DMS114 treated with DMSO at 0.1 percent for 48 hours (cell line): ENCODE data around the gene ADAMTS17.

Experiments used
- DNase-seq: peaks from one replicate; lab custom pipeline; 2025; ENCODE audit not compliant: unreplicated experiment; lab: John Stamatoyannopoulos, UW

The ADAMTS17 gene

DNA sequence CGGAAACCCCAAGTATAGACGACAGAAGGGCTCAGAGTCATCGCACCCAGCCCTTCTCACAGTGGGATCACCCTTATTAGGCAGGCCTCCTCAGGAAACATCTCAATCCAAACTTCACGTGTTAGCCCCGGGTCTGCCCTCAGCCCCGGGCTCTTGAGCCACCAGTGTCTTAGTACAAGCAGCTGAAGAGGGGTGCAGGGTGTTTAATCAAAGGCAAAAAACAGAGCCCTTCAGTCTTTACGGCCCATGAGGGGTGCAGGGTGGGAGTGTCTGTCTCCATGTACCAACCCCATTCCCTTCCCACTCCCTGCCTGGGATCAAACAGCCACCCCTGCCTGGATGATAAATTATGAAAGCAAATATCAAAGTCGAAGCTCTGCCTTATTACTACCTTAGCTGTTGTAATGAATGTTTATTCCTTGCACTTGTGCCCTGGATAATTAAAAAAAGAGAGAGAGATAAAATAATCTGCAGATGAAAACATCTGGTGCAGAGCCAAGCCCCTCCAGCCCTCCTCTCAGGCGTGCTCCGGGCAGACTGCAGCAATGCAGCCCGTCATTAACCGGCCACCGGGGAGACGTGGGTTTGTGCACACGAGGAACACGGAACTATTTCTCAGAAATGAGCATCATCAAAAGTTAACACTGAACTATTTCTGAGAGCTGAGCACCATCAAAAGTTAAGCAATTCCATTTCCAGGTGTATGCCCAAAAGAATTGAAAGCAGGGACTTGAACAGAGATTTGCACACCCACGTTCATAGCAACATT is 64.5 kb downstream of the ADAMTS17 start:
- DNase-seq = no peak

DNA sequence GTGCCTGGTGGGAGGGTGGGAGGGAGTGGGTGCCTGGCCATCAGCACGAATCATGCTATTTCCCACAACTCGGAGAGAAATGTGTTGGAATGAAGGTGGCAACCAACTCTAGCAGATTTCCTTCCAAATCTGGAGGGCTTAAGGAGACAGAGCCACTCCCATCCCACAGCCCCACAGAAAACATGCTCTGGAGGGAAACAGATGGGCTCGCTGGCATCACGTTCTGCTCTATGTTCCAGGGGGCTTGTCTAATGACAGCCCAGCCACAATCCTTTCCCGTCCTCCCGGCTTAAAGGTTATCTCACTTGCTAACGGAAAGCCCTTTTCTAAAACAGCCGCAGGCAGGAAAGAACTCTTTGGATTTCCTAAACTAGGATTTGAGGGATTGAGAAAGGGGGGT is 65.3 kb downstream of the ADAMTS17 start:
- DNase-seq = no peak

DNA sequence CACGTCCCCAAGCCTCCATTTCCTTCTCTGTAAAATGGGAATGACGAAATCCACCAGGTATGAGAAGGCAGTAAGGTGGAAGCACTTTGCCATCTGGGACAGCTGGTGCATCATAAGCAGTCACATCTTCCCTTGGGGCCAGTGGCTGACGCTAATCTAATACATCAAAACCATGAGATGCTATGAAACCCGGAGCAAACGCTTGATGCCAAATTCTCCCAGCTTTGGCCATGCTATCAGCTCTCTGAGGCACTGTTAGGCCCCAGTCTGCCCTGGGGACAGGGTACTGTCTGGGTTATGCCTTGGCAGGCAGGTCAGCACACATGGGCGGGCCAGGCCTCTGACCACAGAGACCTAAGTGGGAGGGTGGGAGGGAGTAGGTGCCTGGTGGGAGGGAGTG is 66.1 kb downstream of the ADAMTS17 start:
- DNase-seq = no peak

DNA sequence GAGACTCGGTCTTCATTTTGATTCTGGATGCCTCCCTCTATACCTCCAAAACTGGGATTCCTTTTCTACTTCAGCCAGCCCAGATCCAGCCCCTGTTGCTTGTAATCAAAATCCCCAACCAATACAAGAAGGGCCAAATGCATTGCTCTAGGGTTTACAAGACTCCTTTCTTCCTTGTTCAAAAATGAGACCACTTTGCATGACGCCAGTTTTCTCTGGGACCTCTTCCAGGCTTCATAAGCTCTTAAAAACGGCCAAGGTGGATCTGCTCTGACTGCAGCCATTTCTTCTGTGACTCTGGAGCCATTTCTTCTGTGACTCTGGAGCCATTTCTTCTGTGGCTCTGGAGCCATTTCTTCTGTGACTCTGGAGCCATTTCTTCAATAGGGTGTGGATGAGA is 71.9 kb downstream of the ADAMTS17 start:
- no peak for DNase-seq

DNA sequence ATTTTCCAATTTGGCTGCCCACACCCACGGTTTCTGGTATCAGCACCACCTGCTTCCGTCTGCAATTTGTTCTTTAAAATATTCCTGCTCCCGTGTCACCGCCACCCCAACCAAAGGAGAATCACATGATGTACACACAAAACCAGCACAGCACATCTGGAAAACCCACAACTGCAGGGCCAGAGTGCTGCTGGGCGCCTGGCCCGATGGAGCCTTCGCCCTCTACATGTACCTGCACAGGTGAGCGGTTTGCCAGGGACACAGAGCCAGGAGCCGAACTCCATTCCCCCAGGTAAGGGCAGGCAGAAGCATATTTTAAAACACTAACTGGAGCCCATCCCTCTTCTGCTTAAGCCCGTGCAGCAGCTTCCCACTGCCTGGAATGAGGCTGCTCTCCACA is 75.6 kb downstream of the ADAMTS17 start:
- DNase-seq = no peak

DNA sequence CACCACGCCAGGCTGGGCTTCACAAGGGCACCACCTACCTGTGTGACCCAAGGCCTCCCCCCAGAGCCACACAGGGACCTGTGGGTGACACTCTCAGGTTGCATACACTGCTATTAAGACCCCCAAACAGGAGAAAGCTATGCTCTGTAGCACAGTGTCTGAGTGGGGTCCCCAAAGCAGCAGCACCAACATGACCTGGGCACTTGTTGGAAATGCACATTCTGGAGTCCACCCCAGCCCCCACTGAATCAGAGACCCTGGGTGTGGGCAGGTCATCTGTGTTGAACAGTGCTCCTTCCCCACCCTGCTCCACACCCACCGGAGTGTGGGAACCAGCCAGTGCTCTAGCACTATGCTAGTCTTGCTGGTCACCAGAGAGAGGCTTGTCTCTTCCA is 76.1 kb downstream of the ADAMTS17 start:
- no peak for DNase-seq

DNA sequence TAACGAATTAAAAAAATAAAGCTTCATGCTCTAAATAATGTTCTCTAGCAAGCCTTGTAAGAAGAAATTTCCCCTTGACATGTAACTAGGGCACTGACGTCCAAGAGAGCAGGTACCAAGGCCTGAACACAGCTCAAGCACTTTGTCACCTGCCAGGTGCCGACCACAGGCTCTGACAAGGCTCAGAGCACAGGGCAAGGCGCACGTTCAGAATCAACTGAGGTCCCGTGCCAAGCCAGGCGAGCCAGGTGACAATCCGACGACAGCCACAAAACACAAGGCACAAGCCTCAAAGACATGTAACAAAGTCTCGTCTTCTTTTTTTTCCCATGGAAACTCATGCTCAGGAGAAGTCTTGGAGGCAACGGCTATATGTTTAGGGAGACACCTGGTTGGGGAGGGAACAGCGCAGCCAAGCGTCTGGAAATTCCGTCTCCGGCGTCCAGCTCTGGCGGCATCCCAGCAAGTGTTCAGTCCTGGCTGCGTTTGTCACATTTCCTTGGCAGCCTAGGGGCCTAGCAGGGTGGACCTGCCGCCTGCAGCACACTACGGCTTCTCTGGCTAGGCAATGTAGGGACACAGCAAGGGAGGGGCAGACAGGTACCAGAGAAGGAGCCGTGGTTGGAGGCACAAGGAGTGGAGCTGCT is 76.7 kb downstream of the ADAMTS17 start:
- no peak for DNase-seq

DNA sequence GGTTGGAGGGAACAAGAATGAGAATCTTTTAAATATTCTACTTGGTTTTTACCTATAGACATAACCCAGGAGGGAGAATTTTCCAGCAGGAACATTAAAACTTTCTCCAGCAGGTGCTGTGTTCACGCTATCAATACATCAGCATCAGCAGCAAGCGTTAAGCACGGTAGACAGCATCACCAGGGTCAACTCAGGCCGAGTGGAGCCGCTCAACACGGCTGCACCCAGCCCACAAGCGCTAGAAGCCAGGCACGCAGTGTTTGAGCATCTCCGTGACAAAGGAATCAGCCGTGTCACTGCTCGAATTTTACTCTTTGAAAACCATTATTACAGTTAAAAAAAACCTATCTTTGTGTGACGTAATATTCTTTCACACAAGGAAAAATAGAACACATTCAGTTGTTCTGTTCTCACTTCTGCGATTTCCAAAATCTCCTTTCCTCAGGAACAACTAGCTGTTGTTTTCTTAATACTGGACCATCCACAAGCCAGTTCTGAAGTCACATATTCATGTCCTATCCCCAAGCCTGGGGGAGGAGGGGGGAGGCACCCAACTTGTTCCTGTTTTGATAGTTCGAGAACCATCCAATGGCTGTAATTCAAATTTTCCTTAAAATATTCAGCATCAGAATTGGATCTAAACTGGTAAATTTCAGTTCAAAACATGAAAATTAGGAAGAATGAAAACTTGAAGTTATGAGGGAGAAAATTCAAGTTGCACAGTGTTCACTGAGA is 77.9 kb downstream of the ADAMTS17 start:
- DNase-seq = no peak

DNA sequence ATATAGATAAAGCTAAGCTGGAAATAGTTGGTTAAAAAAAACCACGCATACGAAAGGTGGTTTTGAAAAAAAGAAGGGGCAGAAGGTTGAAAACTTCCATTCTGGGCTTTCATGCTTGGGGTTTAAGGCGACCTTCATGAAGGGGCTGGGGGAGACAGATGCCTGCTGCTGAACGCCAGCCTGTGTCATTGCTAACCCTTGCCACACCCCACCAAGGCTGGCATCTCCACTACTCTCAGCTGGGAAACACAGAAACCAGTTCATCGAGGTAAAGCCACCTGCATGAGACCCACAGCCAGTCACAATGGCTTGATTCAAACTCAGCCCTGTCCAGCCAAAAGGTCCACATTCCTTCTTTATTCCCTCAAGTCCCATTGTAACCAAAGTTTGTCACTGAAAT is 78.7 kb downstream of the ADAMTS17 start:
- no peak for DNase-seq

DNA sequence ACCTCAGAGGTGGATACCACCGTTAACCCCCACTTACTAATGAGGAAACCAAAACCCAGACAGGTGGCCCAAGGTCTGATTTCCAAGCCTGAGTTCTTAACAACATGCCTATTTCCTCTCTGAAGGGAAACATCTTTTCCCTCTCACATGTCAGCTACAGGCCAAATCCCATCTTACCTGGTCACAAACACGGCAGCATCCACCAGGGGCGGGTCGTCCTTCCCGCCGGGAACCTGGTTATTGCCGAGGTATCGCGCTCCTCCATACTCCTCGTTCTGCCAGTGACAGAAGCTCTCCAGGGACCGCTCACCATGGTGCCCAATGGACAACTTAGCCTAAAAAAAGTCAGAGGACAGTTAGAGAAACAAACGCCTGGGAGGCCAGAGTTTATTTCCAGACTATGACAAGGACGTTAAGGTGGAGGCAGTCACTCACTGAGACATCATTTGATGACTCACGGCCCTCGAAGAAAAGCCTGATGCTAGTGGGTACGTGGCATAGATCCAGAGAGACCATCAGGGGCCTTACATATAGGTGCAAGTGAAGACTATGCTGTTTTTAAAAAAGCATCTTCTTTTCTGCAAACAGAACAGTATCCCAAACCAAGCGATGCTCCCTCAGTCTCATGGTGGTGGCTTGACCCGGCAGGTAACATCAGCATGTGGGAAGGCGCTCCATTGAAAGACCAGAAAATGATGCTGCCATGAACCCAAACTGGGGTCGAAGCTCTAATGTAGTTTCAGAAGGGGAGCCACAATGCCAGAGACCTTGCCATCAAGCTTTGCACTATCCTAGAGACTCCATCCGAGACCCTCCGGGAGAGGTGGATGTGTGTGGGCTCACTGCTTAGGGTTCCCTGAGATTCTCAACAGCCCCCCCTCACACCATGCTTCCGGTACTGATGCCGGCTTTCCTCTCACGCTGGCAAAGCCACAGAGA is 80.2 kb downstream of the ADAMTS17 start:
- no peak for DNase-seq

DNA sequence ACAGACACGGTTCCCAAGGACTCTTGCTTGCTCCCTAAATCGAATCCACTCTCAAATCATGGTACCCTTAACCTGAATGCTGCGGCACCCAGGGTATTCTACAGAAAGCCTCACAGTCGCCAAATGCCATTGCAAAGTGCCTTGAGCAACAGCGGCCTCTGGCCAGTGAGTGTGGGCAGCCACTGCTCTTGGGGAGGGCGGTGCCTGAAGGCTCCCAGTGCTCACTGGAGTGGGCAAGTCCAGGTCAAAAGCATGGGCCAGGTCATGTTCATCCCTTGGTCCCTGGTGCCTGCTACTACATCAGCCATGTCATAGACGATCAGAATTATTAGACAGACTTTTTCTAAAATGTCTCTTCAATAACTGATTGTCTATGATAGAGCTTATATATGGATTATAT is 82.5 kb downstream of the ADAMTS17 start:
- DNase-seq = no peak

DNA sequence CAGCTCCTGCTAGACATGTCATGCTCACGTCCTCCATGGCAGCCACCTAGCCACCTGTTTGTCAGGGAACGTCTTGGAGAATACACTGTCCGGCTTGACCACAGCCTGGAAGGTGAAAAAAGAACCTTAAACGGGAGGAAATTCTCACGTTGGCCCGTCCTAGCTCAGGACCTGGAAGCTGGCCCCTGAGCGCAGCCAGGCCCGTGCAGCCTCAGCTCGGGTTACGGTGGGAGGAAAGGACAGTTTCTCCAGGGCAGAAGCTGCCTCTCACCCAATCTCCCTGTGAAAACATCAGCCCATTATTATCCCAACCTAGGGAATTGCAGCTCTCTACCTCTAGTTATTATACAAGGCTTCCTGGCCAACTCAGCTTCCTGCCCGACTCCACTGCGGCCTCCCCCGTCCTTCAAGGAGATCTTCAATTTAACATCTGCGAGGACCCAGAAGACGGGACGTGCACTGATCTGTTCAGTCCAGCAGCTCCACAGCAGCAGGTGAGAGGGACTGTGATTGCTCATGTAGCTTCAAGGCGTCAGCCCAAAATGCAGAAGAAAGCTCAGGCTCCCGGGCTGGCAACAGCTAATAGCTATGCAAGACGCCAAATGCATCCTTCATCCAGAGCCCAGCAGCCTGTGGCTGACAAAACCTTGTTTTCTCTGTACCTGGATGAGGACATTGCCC is 84.7 kb downstream of the ADAMTS17 start:
- no peak for DNase-seq

DNA sequence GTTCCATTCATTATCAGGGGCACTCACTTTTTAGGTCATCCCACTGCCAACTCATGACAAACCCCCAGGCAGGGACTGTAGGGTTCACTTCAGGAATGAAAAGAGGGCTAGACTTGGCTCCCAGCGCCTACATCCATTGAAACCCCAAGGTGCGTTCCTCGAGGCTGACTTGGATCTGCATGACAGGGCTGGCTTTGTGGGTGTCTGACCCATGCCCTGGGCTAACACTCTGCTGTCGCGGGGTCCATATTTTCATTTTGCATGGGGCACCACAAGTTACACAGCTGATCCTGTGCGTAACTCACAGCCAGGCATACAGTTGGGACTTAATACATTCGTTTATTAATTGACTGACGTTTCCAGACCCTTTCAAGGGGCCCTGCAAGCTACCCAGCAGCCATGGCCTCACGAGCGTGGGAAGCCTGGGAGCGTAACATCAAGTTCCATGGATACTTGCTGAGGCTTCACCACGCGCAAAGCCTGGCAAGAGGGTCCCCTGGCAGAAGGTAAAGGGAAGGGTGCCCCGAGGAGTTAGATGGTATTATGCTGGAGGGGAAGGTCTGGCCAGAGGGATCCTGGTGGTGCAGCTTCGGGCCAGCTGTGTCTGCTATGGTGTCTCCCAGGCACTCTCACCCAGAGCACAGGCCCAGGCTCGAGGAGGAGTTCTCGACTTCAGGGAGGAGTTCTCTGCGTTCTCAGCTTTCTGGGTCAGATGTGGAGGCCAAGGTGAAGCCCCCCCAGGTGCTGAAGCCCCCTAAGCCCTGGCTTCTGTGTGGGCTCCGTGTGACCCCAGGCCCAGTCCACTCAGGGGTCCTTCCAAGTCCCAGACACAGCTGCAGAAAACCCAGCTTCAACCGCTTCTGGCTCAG is 85.4 kb downstream of the ADAMTS17 start:
- DNase-seq = no peak

DNA sequence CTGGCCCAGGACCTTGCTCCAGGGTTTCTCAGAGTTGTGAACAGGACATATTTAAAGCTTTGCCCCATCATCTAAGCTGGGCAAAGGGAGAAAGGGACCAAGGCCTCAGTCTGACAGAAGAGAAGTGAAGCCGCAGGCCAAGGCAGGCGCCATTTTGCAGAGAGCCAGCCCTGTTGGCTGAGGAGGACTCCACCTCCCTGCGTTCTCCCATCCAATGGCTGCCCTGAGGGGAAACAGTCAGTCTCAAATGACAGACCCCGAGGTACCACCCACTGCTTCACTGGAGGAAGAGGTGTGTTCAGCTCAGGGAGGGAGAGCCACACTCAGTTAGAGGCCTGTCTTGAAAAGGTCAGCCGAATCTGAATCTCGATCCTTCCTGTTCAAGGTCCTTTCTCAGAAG is 86.1 kb downstream of the ADAMTS17 start:
- DNase-seq = no peak

DNA sequence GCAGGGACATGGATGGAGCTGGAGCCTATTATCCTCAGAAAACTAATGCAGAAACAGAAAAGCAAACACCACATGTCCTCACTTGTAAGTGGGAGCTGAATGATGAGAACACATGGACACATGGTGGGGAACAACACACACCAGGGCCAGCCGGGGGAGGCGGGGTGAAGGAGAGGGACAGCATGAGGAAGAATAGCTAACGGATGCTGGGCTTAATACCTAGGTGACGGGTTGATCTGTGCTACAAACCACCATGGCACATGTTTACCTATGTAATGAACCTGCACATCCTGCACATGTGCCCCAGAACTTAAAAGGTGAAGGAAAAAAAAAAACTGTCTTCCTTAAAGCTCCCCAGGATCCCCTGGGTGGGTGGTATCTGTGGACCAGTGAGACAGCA is 87.1 kb downstream of the ADAMTS17 start:
- DNase-seq = no peak

DNA sequence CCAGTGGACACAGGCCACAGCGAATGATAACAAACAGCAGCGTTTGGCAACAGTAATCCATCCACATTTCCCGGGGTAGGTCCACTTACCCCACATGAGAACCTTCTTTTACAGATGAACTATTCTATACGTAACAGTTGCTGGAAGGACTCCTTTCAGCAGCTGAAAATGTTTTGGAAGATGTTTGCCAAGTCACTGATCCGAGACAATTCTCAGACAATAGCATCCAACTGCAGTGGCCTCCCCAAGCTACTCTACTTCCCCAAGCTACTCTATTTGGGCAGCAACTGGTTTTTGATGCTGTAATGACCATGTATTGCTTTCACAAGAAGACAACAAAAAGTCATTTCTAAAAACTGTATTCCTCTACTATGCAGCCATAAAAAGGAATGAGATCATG is 87.5 kb downstream of the ADAMTS17 start:
- no peak for DNase-seq

DNA sequence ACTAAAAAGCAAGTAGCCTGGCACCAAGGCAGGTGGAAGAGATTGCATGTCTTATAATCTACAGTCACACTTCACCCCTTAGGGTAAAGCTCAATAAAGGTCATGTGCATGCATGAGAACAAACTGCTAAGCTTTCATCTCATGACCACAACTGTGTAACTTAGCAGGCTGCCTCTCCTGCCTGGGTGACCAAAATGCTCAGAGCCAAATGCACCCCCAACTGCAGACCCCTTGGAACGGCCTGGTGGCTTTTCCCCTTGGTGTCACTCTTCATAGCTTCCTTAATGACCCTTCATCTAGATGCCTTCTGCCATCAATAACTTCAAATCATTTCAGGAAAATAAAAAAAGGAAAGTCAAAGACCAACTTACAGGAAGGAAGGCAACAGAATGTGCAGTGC is 88.1 kb downstream of the ADAMTS17 start:
- no peak for DNase-seq

DNA sequence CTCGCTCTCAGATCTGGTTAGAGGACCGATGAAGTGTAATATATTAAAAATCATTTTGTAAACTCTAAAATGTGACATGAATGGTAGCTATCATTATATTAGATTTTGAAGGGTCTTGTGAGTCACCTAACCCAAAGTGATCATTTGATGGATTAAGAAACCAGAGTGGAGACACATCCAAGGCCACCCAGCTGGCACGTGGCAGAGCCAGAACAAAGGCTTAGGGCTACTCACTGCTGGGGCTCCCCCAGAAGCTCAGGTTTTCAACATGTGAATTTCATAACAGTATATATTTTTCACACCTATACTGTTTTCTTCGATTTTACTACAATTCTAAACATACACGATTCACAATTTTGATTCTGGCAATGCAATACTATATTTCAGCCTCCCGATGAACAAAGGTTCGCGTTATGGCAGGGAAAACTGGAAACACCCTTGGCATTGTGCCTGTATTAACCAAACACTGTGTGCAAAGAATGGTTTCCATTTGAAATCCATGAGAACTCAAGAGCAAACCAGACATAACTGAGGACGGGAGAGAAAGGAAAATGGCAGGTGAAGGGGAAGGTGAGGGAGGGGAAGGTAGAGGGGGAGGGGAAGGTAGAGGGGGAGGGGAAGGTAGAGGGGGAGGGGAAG is 88.9 kb downstream of the ADAMTS17 start:
- DNase-seq = no peak

DNA sequence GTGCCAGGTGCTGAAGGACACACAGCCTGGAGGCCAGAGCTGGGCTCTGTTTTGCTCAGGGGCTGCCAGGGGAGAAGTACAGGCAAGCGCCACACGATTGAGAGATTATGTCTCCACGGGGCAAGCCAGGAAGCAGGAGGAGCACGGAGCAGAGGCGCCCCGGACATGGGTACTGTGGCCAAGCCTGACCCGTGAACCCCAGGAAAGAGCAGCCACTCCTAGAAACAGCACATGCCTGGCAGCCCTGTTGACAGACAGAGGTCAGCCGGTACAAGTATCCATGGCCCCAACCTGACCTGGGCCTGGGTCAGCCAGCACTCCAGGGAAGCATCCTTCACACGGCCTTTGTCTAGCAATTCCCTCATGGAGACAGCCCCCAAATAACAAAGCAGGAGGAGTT is 89.4 kb downstream of the ADAMTS17 start:
- no peak for DNase-seq
